Ovary (tissue), 9 donors: ENCODE measurements around the gene ANXA11. TPM values are rescaled to one million over a fixed set of nuclear protein-coding genes. Genes with fewer than 3 reads are reported as not detected.
A peak's percentile ranks its signal among the peaks of the same experiment; 100 is the strongest.

ENCODE experiments used
- DNase-seq, 5 donors: peaks; one replicate each; pipeline ENCODE4 v3.0.0-alpha.2; 2019 to 2020
- H3K27ac ChIP-seq, 2 donors: fragments of 200-600 bp; one replicate each; pipeline versions ENCODE4 v1.5.1 to v1.8.0; 2019 to 2022
- H3K27me3 ChIP-seq: fragments of 200-600 bp; one replicate; pipeline ENCODE4 v1.8.0; 2022
- H3K36me3 ChIP-seq: fragments of 200-600 bp; sonication (generic); one replicate; pipeline ENCODE4 v1.5.1; 2019
- H3K4me1 ChIP-seq: one replicate; pipeline ENCODE4 v1.8.1; 2013; ENCODE audit warnings: mild to moderate bottlenecking, moderate library complexity; ENCODE audit not compliant: insufficient read depth
- H3K4me3 ChIP-seq: fragments of 200-600 bp; sonication (generic); one replicate; pipeline ENCODE4 v1.5.1; 2017
- H3K9me3 ChIP-seq, 2 donors: fragments of 200-600 bp in 1 of 2; sonication (generic) in 1 of 2; one replicate each; pipeline versions ENCODE4 v1.5.1 to v1.8.1; 2013 to 2019; ENCODE audit warnings: mild to moderate bottlenecking in 1 of 2, moderate library complexity in 1 of 2
- CTCF ChIP-seq, 3 donors: fragments of 450-650 bp in 2 of 3; fragments of 200-600 bp in 1 of 3; IDR thresholded peaks; one replicate each; pipeline versions ENCODE4 v1.5.1 to v1.8.0; 2016 to 2022; ENCODE audit warnings: antibody characterized with exemption in 3 of 3, mild to moderate bottlenecking in 1 of 3
- EP300 ChIP-seq: sonication (generic); formaldehyde crosslinking; IDR thresholded peaks from one replicate; pipeline ENCODE4 v1.6.1; 2017; ENCODE audit warnings: antibody characterized with exemption
- POLR2A ChIP-seq: fragments of 450-650 bp; IDR thresholded peaks from one replicate; pipeline ENCODE4 v1.6.1; 2017; ENCODE audit warnings: antibody characterized with exemption, mild to moderate bottlenecking, moderate library complexity
- WGBS, 3 donors: extraction: QIAGEN DNeasy Blood & Tissue Kit in 1 of 3; methylation state at CpG; one replicate each; pipeline versions ENCODE4 v1.1.5 to v1.1.7; 2013 to 2017; 5-methylcytosine and 5-hydroxymethylcytosine counted together
- intact Hi-C, 4 donors: fragments of 100-400 bp; cut with DNase I; formaldehyde crosslinking; loops; one replicate each; pipeline versions ENCODE4 v1.11.0 to v1.15.1; 2022 to 2023
- polyA plus RNA-seq, 2 donors: library from polyadenylated mRNA; stranded (reverse); fragments of 200-250 nt in 1 of 2; fragments of 350-450 nt in 1 of 2; fragmentation: Illumina TruSeq in 1 of 2; extraction: RNeasy Lipid Tissue Mini Kit (QIAGEN cat#74804) in 1 of 2; gene quantifications; one replicate each; pipeline ENCODE4 v1.2.3, GENCODE V29; 2013 to 2014
- total RNA-seq, 7 donors: library from RNA; depleted of rRNA in 2 of 7; stranded (reverse); fragments of >200 nt in 2 of 7; fragmentation: NEBNext Ultra II Directional in 3 of 7; extraction: Animal tissue kit (Norgen Biotek cat#: 25700) in 3 of 7; gene quantifications; one replicate each; pipeline versions ENCODE4 v1.1.0 to v1.2.4, GENCODE V29; 2016 to 2023
- donor health status: DM: no; HTN: no; CAD: no; lungs with moderate emphysema.
- donor health status: DM: no; HTN: no; CAD: no.
- donor health status: Bipolar disorder and iron deficiency.
- donor health status: DM: yes; HTN: yes; CAD: no.
- donor health status: DM: no; HTN: no; CAD: no.
- donor health status: DM: yes; HTN: yes; CAD: no.

The ANXA11 gene
- total and polyA plus RNA-seq, 9 donors: 44.2 to 372 (median 137) TPM

DNA sequence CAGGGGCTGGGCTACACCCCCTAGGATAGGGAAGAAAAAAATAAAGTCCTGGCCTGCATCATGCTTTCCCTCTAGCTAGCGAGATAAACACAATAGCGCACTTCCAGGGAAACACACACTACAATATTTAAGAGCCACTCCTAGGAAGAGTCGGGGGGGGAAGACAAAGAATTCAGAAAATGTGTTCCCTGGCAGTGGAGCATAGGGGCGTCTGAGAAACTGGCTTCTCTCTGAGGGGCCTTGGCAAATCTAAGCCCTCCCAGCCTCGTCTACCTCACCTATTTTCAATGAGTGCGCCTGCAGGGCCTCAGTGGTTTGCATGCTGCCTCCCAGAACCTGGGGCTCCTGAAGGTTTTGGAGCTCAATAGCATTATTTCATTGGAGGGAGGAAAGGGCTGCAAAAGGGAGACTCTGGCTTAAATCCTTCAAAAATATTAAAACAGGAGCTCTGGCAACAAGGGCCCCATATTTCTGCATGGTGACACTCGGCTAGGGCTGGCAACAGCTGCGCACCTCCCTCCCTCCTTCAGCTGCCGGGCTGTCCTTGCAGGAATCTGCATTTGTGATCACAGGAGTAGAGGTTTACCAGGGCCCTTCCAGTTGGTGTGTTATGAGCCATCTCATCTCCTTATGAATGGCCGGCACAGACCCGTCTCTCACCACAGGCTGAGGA, 10.8 kb downstream of the ANXA11 start:
- Histone ChIP-seq H3K9me3 (no peaks in the 10 kb centered on the region), H3K4me1 (peaks cover 7% of the 10 kb centered on the region), H3K27ac (no peak overlapping the region), H3K27me3 (no peaks in the 10 kb centered on the region), H3K4me3 (no peak overlapping the region), H3K36me3 (no peaks in the 10 kb centered on the region)
- no peak for DNase-seq
- intact Hi-C loops: no loop called here
- 51 to 59% (median 58%) methylated on average over 11 of the region's 11 CpGs for WGBS, 3 donors
- TF ChIP-seq EP300 (no peak), POLR2A (no peak), CTCF (IDR thresholded peaks at IDR 0.05) (no peak)

GRCh38 chr10:80192553-80192952, 12.8 kb downstream of the ANXA11 start:
- no peak overlapping the region for H3K4me3 ChIP-seq
- H3K27me3 ChIP-seq: no peaks in the 10 kb centered on the region
- H3K36me3 ChIP-seq: no peaks in the 10 kb centered on the region
- H3K4me1 ChIP-seq: peaks cover 9% of the 10 kb centered on the region
- no peaks in the 10 kb centered on the region for H3K9me3 ChIP-seq
- intact Hi-C loops: no loop called here
- DNase-seq: no peak
- H3K27ac ChIP-seq: no peak overlapping the region
- TF ChIP-seq POLR2A (no peak), EP300 (no peak), CTCF (IDR thresholded peaks at IDR 0.05) (no peak)

DNA sequence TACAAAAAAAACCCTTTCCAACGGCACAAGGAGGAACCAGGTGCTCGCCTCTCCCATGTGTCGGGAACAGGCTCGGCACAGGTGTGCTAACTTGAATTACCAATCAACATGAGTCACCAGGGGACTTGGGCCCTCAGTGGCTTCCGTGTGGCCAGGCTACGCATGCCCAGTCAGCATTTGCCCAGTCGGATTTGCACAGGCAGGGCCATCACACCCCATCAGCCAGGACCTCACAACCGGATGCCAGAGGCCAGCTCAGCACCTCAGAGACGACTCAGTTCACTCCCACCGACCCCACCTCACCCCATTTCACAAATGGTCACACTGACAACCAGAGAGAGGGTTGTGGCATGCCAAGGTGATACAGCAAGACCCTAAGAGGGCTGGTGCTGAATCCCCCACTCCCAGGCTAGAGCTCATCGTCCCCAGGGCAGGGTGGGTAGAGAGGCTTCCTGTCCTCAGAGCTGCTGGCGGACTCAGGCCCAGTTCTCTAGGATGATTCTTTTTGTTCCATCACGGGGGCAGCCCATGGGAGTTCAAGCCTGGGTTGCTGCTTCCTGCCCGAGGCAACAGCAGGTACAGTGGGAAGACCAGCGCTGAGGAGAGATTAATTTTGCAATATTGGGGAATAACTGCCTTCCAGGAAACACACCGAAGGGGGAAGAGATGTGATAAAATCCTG, 13.6 kb downstream of the ANXA11 start:
- Histone ChIP-seq H3K9me3 (no peaks in the 10 kb centered on the region), H3K27me3 (no peaks in the 10 kb centered on the region), H3K27ac (no peak overlapping the region), H3K36me3 (no peaks in the 10 kb centered on the region), H3K4me3 (no peak overlapping the region), H3K4me1 (peaks cover 11% of the 10 kb centered on the region)
- 83 to 91% (median 88%) methylated on average over 16 of the region's 16 CpGs for WGBS, 3 donors
- DNase-seq: peak in 2 of 5 donors; percentile 12 to 15
- TF ChIP-seq POLR2A: no peak
- no peak for TF ChIP-seq CTCF (IDR thresholded peaks at IDR 0.05)
- no peak for TF ChIP-seq EP300
- intact Hi-C loops: no loop called here

GRCh38 chr10:80188713-80189112, 16.6 kb downstream of the ANXA11 start:
- no peak overlapping the region for H3K4me3 ChIP-seq
- peak in 2 of 5 donors; percentile 8 to 15 for DNase-seq
- no peak overlapping the region for H3K27ac ChIP-seq
- H3K36me3 ChIP-seq: no peaks in the 10 kb centered on the region
- intact Hi-C loops: no loop called here
- TF ChIP-seq EP300 (no peak), CTCF (IDR thresholded peaks at IDR 0.05) (no peak), POLR2A (no peak)
- H3K9me3 ChIP-seq: no peaks in the 10 kb centered on the region
- no peaks in the 10 kb centered on the region for H3K27me3 ChIP-seq
- WGBS, 3 donors: 93 to 94% (median 93%) methylated on average over 9 of the region's 9 CpGs
- peaks cover 15% of the 10 kb centered on the region for H3K4me1 ChIP-seq
